GM12878 (cell line): ENCODE results near the gene PPT2. TPM values are rescaled to one million over a fixed set of nuclear protein-coding genes. Genes with fewer than 3 reads are reported as not detected.
A peak's percentile ranks its signal among the peaks of the same experiment; 100 is the strongest.

Source experiments
- BCL3 ChIP-seq: IDR thresholded peaks from 2 replicates; pipeline ENCODE4 v1.6.1; 2011; ENCODE audit warnings: borderline replicate concordance, low read depth, mild to moderate bottlenecking, moderate library complexity, low read length; ENCODE audit not compliant: insufficient read depth, poor library complexity, severe bottlenecking
- CBFB ChIP-seq: IDR thresholded peaks from 2 replicates; pipeline ENCODE4 v1.6.1; 2016; ENCODE audit warnings: antibody characterized with exemption, low read depth
- CBX5 ChIP-seq: sonication (generic); IDR thresholded peaks from 2 replicates; pipeline ENCODE4 v1.6.1; 2016; ENCODE audit warnings: low read depth, moderate library complexity, mild to moderate bottlenecking, inconsistent platforms
- CHD1 ChIP-seq: IDR thresholded peaks from 2 replicates; pipeline ENCODE4 v1.6.1; 2012; ENCODE audit warnings: low read depth, low read length, improper control_type of control experiment
- EED ChIP-seq: sonication (generic); IDR thresholded peaks from 2 replicates; pipeline ENCODE4 v1.6.1; 2016; ENCODE audit warnings: antibody characterized with exemption, low read depth
- EZH2 ChIP-seq: IDR thresholded peaks from 2 replicates; pipeline ENCODE4 v1.6.1; 2012; ENCODE audit warnings: low read depth, mild to moderate bottlenecking, control low read depth, inconsistent platforms, low read length, borderline replicate concordance; ENCODE audit not compliant: control insufficient read depth
- HDAC2 ChIP-seq: fragments of 200-600 bp; sonication (generic); IDR thresholded peaks from 2 replicates; pipeline ENCODE4 v1.6.1; 2017
- IRF3 ChIP-seq: fragments of 450-650 bp; IDR thresholded peaks from 2 replicates; pipeline ENCODE4 v1.6.1; 2014; ENCODE audit warnings: mild to moderate bottlenecking
- IRF5 ChIP-seq: fragments of 450-650 bp; IDR thresholded peaks from 2 replicates; pipeline ENCODE4 v1.6.1; 2017; ENCODE audit warnings: borderline replicate concordance
- MEF2A ChIP-seq: IDR thresholded peaks from 2 replicates; pipeline ENCODE4 v1.6.1; 2011; ENCODE audit warnings: low read depth, mild to moderate bottlenecking, low read length, moderate library complexity; ENCODE audit not compliant: insufficient read depth
- NKRF ChIP-seq: fragments of 450-650 bp; conservative IDR thresholded peaks from 2 replicates; pipeline ENCODE4 v1.6.1; 2017; ENCODE audit warnings: mild to moderate bottlenecking, moderate library complexity
- PRDM15 ChIP-seq: fragments of 450-650 bp; formaldehyde crosslinking; IDR thresholded peaks from 2 replicates; pipeline ENCODE4 v1.4.0; 2020; ENCODE audit warnings: mild to moderate bottlenecking, moderate library complexity
- SMARCA5 ChIP-seq: fragments of 450-650 bp; IDR thresholded peaks from 2 replicates; pipeline ENCODE4 v1.6.1; 2017; ENCODE audit warnings: mild to moderate bottlenecking
- SP1 ChIP-seq: IDR thresholded peaks from one replicate; pipeline ENCODE4 v1.6.1; 2011; ENCODE audit warnings: low read depth, low read length
- SPI1 ChIP-seq: IDR thresholded peaks from 2 replicates; pipeline ENCODE4 v1.6.1; 2011; ENCODE audit warnings: low read depth, mild to moderate bottlenecking, low read length, moderate library complexity, borderline replicate concordance; ENCODE audit not compliant: insufficient read depth
- SUPT20H ChIP-seq: IDR thresholded peaks from 2 replicates; pipeline ENCODE4 v1.6.1; 2011; ENCODE audit warnings: low read depth, mild to moderate bottlenecking, low read length, moderate library complexity, borderline replicate concordance; ENCODE audit not compliant: control insufficient read depth
- SUZ12 ChIP-seq: fragments of 200-600 bp; sonication (generic); IDR thresholded peaks from one replicate; pipeline ENCODE4 v1.6.1; 2018; ENCODE audit warnings: antibody characterized with exemption, mild to moderate bottlenecking; ENCODE audit not compliant: unreplicated experiment
- USF2 ChIP-seq: IDR thresholded peaks from 2 replicates; pipeline ENCODE4 v1.6.1; 2011; ENCODE audit warnings: low read depth, low read length, improper control_type of control experiment, borderline replicate concordance
- polyA plus RNA-seq, 11 experiments: library from polyadenylated mRNA; depleted of rRNA in 4 of 11; unstranded in 6 of 11; stranded (reverse) in 5 of 11; fragments of >200 nt; fragmentation: Nextera tagmentation in 4 of 11; fragmentation: Illumina TruSeq in 1 of 11; extraction: Ambion mirVana in 4 of 11; extraction: Trizol in 1 of 11; gene quantifications; 1 replicate in 1 of 11; 2 replicates in 10 of 11; pipeline versions ENCODE4 v1.2.1 to v1.2.3, GENCODE V29; 2011 to 2016; ENCODE audit warnings: inconsistent platforms in 2 of 11, missing spikeins in 2 of 11, low read depth in 1 of 11
- total RNA-seq, 4 experiments: library from RNA; depleted of rRNA in 3 of 4; stranded (reverse); fragments of >200 nt in 3 of 4; fragmentation: Illumina TruSeq in 1 of 4; extraction: Trizol in 1 of 4; gene quantifications; 2 replicates each; pipeline versions ENCODE4 v1.2.1 to v1.2.3, GENCODE V29; 2013 to 2021

Gene PPT2
- total and polyA plus RNA-seq, 10 of the 15 experiments (the other 5 are each of a cell fraction or from before 2014, with no cell fraction given) = 1.3 to 25.5 (median 5.5) TPM

GRCh38 chr6:32192608-32193039 lies 38.7 kb downstream of the PPT2 start, which contains the start of gene GPSM3 (continued):
- 0 out of 2 replicates have a peak, but pooled peaks have one; percentile 63 for TF ChIP-seq NKRF
- TF ChIP-seq SUZ12 = no peak
- TF ChIP-seq CBFB = peak; percentile 65; the same call in 1 of the 2 replicates
- TF ChIP-seq IRF3 = no peak
- TF ChIP-seq EZH2 = no peak
- no peak for TF ChIP-seq CHD1
- no peak for TF ChIP-seq SUPT20H
- peak; percentile 66 for TF ChIP-seq SP1
- no peak for TF ChIP-seq HDAC2
- TF ChIP-seq SPI1 = peak; percentile 61; the same call in 1 of the 2 replicates
- no peak for TF ChIP-seq IRF5
- no peak for TF ChIP-seq PRDM15 (CRISPR knock-in tag)
- no peak for TF ChIP-seq USF2
- peak; percentile 86 for TF ChIP-seq EED
- TF ChIP-seq CBX5 = no peak
- TF ChIP-seq MEF2A = no peak
- no peak for TF ChIP-seq BCL3
- TF ChIP-seq SMARCA5 = no peak
